ENCODE measurements around the gene UBL5. TPM values are rescaled to one million over a fixed set of nuclear protein-coding genes. Genes with fewer than 3 reads are reported as not detected.

The UBL5 gene
- total RNA-seq, 1 donor from 2014 or later: 399 TPM

DNA sequence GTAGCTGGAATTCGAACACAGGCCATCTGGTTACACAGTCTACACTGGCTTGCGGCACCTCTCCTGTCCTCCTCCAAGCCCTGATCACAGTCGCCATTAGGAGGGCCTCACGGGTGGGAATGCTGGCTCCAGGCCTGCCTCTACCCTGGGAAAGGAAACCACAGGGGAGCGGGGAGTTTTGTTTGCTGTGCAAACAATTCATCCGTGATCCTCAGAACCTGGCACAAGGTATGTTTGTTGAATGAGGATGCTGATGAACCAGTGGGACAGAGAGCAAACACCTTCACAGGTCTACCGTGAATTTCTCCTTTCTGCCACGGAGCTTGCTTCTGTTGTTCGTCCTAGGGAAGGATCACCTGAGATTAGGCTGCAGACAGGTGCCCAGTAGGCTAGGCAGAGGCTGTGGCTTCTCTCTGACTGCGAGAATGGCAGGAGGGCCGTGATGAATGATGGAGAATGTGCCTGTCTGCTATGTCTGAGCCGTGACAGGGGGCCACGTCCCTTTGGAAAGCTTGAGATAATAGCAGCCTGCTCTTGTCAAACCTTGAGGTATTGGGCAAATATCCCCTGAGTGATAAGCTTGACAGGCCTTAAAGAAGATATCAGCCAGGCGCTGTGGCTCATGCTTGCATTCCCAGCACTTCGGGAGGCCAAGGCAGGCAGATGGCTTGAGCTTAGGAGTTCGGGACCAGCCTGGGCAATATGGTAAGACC is 44.1 kb downstream of the UBL5 start:
- TF ChIP-seq, protein P1, sequence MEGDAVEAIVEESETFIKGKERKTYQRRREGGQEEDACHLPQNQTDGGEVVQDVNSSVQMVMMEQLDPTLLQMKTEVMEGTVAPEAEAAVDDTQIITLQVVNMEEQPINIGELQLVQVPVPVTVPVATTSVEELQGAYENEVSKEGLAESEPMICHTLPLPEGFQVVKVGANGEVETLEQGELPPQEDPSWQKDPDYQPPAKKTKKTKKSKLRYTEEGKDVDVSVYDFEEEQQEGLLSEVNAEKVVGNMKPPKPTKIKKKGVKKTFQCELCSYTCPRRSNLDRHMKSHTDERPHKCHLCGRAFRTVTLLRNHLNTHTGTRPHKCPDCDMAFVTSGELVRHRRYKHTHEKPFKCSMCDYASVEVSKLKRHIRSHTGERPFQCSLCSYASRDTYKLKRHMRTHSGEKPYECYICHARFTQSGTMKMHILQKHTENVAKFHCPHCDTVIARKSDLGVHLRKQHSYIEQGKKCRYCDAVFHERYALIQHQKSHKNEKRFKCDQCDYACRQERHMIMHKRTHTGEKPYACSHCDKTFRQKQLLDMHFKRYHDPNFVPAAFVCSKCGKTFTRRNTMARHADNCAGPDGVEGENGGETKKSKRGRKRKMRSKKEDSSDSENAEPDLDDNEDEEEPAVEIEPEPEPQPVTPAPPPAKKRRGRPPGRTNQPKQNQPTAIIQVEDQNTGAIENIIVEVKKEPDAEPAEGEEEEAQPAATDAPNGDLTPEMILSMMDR (IDR thresholded peaks at IDR 0.05; ENCODE audit: unreplicated experiment): no peak
- peaks cover 3% of the 10 kb centered on the region for H3K4me1 Mint-ChIP-seq (ENCODE audit: unreplicated experiment)
- H3K9me3 Mint-ChIP-seq (ENCODE audit: unreplicated experiment): no peaks in the 10 kb centered on the region
- no peaks in the 10 kb centered on the region for H3K36me3 Mint-ChIP-seq (ENCODE audit: low read depth, unreplicated experiment)
- H3K27me3 Mint-ChIP-seq (ENCODE audit: unreplicated experiment): peaks cover 2% of the 10 kb centered on the region
- H3K27ac Mint-ChIP-seq (ENCODE audit: unreplicated experiment): no peak overlapping the region
- DNase-seq (ENCODE audit: low spot score): no peak
- no peak overlapping the region for H3K4me3 Mint-ChIP-seq (ENCODE audit: unreplicated experiment)

DNA sequence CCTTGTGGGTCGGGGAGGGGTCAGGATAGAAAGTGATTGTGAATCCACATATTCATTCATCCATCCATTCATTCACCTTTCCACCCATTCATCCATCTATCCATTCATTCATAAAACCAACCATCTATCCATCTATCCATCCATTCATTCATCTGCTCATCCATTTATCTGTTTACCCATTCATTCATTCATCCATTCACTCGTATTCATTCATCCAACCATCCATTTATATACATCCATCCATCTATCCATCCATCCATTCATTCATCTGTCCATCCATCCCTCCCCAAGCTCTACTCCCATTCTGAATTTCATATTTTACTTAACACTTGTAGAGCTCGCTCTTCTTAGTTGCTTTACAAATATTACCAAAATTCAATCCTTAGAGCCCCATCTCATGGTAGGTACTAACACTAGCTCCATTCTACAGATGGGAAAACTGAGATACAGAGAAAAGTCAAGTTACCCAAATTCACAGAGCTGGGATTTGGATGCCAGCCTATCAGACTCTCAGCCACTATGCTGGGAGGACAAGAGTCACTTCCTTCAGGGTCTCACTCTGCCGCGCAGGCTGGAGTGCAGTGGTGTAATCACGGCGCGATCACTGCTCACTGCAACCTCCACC is 45.0 kb downstream of the UBL5 start:
- TF ChIP-seq, protein P1 (IDR thresholded peaks at IDR 0.05; ENCODE audit: unreplicated experiment): no peak
- H3K27ac Mint-ChIP-seq (ENCODE audit: unreplicated experiment): peak overlapping the region; percentile 24
- no peak overlapping the region for H3K4me3 Mint-ChIP-seq (ENCODE audit: unreplicated experiment)
- DNase-seq (ENCODE audit: low spot score): no peak
- no peaks in the 10 kb centered on the region for H3K9me3 Mint-ChIP-seq (ENCODE audit: unreplicated experiment)
- H3K36me3 Mint-ChIP-seq (ENCODE audit: low read depth, unreplicated experiment): no peaks in the 10 kb centered on the region
- H3K4me1 Mint-ChIP-seq (ENCODE audit: unreplicated experiment): no peaks in the 10 kb centered on the region
- H3K27me3 Mint-ChIP-seq (ENCODE audit: unreplicated experiment): peaks cover 2% of the 10 kb centered on the region

DNA sequence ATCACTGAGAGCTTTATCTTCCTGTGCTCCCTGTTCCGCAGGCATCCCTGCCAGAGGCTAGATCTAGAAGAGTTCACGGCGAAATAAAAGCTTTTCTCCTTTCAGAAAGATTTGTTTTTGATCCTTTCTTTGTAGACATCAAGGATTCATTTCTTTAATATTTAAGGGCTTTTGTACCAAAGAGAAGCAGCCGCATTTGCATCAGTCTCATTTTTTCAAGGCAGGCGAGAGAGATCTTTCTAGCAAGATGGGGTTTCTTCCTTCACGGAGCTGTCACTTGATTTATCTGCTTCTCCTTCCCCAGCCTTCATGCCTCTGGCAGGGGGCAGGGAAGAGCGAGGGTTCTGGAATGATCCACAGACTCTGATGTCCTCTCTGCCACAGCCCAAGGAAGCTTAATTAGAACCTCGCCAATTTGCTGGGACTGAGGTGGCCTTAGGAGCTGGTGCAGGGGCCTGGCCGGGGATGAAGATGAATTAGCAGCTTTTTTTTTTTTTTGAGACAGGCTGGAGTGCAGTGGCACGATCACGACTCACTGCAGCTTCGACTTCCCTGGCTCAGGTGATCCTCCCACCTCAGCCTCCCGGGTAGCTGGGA is 47.4 kb downstream of the UBL5 start:
- Mint-ChIP-seq H3K27me3 (ENCODE audit: unreplicated experiment) (peaks cover 2% of the 10 kb centered on the region), H3K36me3 (ENCODE audit: low read depth, unreplicated experiment) (no peaks in the 10 kb centered on the region), H3K27ac (ENCODE audit: unreplicated experiment) (no peak overlapping the region), H3K9me3 (ENCODE audit: unreplicated experiment) (no peaks in the 10 kb centered on the region), H3K4me3 (ENCODE audit: unreplicated experiment) (no peak overlapping the region), H3K4me1 (ENCODE audit: unreplicated experiment) (peaks cover 9% of the 10 kb centered on the region)
- TF ChIP-seq, protein P1 (IDR thresholded peaks at IDR 0.05; ENCODE audit: unreplicated experiment): no peak
- no peak for DNase-seq (ENCODE audit: low spot score)

DNA sequence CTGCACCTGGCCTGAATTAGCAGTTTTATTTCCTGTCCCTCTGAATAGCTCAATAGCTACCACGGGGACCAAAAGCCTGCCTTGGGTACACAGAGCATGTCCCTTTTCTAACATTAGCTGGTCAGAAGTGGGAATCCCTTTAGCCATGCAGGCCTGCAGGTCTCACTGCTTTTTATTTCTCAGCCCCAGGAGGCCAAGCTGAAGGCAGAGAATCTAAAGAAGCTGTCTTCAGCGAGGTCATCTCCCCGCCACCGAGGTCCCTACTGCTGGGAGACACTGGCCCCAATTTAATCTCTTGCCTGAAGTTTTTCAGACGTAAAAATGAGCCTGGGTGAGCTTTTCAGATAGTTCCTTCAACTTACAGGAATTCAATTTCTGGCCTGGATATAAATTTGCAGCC is 48.1 kb downstream of the UBL5 start:
- Mint-ChIP-seq H3K4me3 (ENCODE audit: unreplicated experiment) (no peak overlapping the region), H3K27ac (ENCODE audit: unreplicated experiment) (no peak overlapping the region)

More for the DNA sequence above, 48.1 kb downstream of the UBL5 start:
- Mint-ChIP-seq H3K9me3 (ENCODE audit: unreplicated experiment) (no peaks in the 10 kb centered on the region), H3K27me3 (ENCODE audit: unreplicated experiment) (peaks cover 2% of the 10 kb centered on the region), H3K36me3 (ENCODE audit: low read depth, unreplicated experiment) (no peaks in the 10 kb centered on the region), H3K4me1 (ENCODE audit: unreplicated experiment) (peaks cover 9% of the 10 kb centered on the region)
- TF ChIP-seq, protein P1 (IDR thresholded peaks at IDR 0.05; ENCODE audit: unreplicated experiment): no peak
- DNase-seq (ENCODE audit: low spot score): no peak

Measured in endothelial cell (in vitro differentiated cells).